Activated CD4-positive, alpha-beta T cell treated with anti-CD3 and anti-CD28 coated beads, Interleukin-2, amount 50 U/mL, for 4 hours (primary cell): ENCODE measurements around the gene CCHCR1.

Experiments
- DNase-seq, 2 experiments: peaks; one replicate each; pipeline ENCODE4 v3.0.0-alpha.2; 2020

CCHCR1 gene

DNA sequence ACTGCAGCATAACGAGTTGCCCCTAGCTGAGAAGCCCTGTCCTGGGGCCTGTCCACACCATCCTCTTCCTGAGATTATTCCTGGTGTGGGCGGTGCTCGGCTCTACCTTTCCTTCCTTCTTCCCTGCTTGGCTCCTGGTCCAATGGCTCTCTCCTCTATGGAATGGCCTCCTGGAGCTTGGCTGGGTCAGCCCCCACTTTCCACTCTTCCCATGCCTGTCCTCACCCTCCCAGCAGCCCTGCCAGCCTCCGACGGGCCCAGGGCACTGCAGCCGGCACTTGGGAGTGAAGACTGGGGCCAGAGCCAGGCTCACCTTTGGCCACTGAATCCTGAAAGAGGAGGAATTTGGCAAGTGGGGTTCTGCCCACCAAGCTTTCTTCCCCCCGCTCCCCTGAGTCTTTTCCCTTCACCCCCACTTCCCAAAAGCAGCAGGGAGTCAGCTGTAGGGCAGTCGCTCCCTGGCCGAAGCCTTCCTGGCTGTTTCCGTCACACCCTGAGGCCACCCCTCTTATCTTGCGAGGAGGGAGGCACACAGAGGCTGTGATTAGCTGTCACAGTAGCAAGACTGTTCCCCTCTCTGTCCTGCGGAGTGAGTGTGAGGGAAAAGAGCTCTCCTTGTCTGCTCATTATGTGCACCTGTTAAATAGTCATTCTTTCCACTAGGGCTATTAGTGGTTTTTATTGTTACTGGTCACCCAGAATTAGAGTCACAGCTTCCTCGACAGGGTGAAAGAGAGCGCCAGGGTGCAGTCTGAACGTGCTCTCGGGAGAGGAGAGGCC is 31.0 kb downstream of the CCHCR1 start:
- no peak for DNase-seq

DNA sequence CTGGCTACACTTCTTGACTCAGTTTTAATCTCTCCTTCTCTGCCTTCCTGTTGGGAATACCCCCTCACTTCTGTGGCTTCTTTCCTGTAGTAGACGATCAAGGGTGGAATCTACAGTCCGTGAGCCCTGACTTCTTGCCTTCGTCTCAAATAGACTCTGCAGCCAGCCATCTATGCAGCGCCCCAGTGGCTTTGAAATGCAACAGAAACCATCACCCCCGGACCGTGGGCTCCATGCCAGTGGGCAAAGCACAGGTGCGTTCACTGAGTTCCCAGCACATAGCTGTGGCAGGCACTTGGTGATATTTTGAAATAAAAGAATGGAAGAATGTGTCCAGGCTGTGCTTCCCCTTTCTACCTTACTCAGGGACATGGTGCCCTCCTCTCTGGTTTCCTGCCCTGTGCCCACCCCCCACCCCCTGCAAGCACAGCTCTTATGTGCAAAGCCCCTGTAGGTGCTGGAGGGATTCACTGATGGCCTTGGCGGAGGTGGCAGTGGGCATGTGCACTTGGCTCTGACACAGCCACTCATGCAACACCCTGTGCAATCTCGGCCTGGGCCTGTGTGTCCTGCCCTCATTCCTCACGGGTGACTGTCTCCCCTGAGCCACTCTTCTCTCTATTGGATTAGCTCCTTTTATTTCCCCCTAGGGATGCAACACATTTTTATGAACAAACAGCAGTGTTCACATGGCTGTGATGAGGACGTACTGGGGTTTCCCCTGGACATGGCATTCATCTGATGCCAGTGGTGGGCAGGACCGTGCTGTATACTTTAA is 31.8 kb downstream of the CCHCR1 start:
- no peak for DNase-seq

DNA sequence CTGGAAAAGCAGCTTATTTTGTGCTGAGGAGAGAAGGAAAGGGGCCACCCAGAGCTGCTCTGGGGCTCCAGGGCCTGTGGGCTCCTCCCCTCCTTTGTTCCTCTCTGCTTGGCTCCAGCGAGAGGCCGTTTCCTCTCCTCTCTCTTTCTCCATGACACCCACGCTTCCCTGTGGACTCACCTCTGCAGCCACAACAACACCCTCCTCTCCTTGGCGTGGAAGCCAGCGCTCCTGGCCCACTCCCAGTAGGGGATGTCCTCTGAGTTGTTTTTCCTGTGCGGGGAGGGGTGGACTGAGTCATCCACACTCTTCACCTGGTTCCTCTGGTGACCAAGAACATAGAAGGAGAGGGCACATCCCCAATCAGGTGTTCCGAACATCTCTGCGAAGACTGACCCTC is 32.4 kb downstream of the CCHCR1 start:
- DNase-seq = no peak

DNA sequence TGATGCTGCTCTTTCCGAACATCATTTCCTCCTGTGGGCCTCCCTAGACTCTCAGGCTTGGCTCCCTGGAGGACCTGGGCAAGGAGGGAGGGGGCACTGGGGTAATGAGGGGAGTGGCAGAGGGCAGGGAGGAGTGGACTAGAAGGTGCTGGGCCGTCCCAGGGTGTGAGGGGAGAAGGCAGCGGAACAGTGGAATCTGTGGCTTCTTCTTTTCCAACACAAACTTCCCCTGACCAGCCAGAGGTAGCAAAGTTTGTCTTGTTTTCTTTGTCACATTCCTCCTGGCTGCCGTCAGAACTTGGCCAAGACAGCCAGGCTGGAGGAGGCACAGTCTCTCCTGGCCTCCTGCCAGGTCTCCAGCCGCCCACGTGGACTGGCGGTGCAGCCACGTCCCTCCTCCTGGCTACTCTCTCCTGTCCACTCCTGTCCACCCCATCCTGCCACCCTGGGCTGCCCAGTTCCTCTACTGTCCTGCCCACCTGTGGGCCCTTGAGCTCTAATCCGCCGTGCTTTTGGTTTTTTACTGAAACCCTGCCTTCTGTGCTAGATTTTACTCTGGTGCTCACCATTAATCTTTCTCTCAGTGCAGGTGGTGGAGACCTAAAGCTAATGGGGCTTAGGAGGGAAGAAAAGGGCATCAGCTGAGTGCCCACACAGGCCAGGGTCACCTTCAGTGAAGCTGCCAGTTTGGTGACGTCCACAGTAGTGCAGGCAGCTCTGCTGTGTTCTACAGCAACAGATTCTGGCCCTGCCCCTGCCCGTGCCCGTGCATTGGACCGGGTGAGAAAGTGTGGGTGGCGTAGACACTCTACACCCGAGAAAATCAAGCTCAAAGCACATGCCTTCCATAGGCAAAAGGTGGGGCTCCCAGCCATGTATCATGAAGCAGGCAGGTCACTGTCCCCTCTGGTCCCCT is 34.6 kb downstream of the CCHCR1 start:
- no peak for DNase-seq

DNA sequence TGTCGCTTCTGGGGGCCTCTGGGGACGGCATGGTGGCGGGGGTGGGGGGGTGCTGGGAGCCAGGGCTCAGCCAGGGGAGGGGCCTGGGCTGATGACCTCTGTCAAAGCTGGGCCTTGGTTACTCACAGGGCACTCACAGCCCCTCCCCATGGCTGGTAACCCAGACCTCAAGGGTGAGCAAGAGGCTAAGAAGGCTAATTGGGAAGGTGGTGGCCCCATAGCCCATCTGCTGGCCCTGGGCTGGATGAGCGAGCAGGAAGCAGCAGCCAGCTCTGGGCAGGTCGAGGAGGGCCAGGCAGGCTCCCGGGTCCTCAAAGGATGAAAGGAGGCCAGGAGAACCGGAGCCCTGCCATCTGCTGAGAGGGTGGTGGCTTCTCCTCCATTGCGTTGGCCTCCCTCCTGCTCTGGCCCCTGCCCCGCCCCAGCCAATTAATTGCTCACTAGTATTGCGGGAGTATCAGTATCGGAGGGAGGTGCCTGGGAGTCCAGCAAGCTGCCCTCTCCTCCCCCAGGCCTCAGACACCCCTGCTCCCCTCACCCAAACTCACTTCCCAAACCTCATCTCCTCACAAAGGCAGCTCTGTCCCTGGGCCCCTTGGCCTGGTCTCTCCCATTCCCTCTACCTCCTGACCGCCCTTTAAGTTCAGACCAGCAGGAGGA is 36.3 kb downstream of the CCHCR1 start:
- no peak for DNase-seq

DNA sequence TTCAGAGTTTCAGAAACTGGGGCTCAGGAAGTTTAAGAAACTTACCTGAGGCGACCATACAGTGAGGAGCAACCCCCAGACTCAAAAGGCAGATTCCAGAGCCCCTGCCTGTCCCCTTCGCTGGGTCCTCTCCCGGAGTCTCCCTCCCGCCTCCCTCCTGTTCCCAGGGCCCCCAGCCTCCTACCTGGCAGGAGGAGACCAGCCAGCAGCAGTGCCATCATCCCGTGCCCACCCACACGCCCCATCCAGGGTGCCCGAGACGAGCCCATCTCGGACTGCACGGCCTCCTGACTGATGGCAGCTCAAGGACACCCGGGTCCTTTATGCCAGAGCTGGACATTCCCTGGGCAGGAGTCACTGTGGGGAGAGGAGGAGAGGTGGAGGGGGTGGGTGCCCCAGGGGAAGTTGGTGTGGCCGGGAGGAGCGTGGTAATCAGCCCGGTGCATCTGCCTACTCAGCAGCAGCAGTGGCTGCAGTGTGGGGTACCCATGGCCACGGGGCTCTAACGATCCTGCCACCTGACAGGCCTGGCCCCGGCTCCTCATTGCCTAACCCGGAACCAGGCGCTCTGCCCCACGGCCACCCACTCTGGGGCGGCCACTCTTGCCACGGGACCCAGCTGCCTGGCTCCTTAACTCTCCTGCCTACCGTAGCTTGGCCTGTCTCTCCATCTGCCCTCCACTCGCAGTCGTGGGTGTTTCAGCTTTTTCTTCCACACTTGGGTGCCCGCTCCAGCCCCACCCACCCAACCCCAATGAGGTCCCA is 37.3 kb downstream of the CCHCR1 start, which contains the start of gene CDSN:
Gene CDSN, minus strand, starts transcription at position 296 of the 765 bp plus-strand sequence. Its CDS starts 27 bp downstream, at position 269.
- no peak for DNase-seq

DNA sequence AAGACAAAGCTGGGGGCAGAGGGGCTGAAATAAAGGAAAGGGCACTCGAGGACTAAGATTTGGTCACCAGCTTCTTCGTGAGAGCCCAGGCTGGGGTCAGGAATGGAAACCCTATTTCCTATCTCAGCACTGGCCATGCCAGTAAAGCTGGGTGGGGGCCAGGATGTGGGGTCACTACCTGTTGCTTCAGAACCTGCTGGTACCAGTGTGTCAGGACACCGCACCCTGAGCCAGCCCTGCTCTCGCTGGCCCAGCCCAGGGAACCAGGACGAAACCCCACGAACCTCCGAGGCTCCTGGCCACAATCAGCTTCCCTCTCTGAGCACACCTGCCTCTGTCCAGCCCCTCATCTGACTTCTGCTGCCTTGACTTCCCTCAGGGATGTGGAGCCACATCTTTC is 39.4 kb downstream of the CCHCR1 start:
- no peak for DNase-seq

DNA sequence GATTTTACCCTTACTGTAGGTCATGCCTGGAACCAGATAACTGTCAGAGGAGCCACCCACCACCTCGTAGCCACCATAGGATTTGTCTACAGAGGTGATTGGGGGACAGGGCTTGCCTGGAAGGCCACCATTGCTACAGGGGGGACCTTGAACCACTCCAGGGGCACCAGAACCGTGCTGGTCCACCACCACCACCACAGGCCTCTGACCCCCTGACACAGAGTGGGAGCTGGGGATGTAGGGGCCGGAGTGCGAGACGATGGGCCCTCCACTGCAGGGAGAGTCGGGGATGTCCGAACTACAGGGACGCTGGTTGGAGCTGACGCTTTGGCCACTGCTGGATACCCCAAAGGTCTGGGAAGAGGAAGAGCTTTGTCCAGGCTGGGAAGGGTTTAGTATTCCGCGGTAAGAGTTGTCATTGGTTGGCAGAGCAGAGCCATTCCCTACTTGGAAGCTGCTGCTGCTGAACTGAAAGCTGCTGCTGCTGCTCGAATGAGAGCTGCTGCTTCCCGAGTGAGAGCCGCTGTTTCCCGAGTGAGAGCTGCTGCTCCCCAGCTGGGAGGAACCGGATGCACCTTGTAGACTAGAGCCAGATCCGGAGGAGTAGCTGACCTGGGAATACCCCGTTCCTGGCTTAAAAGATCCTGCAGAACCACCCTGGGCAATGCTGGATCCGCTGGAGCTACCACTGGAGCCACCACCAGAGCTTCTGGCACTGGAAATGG is 40.8 kb downstream of the CCHCR1 start:
- DNase-seq = no peak

DNA sequence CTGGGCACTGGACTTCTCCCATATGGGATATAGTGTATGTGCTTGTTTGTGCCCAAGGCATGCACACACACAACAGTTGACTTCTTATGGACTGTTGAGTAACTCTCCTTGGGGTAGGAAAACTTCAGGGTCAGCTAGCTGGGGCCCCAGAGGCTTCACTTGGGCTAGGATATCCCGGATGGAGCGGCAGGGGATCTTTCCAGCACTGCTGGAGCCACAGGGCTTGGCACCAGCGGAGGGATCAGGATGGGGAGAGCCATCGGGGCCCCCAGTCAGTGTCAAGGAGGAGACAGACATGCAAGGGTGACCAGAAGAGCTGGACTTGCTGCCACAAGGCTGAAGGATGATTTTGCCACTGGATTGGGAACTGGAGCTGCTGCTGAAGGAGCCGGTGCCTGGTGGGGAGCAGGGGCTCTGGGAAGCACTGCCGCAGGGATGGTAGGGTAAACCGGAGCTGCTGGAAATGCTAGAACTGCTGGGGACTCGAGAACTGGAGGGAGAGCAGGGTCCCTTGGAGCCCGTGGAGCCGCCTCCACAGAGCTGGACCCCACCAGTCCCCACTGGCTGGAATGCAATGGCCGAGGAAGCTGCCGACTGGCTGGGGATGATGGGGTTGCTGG is 41.6 kb downstream of the CCHCR1 start:
- DNase-seq = no peak

DNA sequence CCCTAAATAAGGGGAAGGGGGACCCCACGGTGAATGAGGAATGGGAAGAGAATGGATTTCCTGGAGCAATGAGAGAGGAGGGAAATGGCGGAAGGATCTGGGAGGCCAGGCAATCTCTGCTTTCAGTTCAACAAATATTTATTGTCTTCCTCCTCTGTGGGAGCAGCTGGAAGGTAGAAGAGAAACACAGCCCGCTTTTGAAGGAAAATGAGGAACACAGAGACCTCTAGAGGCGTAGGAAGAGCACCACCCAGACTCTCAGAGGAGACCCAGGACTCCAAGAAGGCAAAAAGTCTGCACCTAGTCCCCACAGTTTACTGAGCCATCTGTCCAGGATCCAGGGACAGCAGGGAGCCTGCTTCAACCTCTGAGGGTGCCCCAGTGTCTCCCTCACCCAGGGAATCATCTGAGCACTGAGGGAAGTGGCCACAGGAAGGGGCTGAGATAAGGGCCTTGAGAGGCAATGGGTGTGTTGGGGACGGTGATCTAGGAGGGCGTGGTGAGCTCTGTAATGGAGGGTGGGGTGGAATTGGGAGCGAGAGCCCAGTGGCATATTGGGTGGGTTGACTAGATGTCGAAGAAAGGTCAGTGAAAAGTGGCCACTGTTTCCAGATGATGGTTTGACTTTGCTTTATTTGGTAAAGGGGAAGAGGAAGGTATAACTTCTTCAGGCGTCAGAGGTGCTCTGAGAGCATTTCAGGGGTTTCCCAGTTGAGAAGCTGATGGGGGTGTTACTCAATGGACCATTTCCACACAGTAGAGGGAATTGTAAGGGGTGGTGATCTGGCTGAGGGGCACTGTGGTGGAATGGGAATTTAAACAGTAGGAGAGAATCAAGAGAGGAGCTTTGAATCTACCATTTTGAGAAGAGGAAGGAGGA is 42.4 kb downstream of the CCHCR1 start:
- no peak for DNase-seq

DNA sequence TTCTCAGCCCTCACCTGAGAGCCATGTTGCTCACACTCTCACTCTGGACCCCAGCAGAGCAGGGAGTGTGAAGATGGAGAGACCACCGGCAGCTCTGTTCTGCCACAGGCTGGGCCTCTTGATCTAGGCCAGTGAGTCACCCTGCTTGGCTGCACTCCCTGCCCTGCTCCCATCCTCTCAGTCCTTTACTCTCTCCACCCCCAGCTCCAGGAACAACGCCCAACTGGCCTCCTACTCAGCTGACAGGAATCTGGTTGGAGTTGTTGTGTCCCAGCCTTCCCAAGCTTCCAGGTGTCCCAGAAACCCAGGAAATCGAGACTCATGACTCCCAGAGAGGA is 43.1 kb downstream of the CCHCR1 start, which contains the start of gene PSORS1C1:
Gene PSORS1C1, plus strand, starts transcription at position 260 of the 338 bp plus-strand sequence. CDS start 14,833 bp downstream, outside the sequence.
- DNase-seq = no peak

DNA sequence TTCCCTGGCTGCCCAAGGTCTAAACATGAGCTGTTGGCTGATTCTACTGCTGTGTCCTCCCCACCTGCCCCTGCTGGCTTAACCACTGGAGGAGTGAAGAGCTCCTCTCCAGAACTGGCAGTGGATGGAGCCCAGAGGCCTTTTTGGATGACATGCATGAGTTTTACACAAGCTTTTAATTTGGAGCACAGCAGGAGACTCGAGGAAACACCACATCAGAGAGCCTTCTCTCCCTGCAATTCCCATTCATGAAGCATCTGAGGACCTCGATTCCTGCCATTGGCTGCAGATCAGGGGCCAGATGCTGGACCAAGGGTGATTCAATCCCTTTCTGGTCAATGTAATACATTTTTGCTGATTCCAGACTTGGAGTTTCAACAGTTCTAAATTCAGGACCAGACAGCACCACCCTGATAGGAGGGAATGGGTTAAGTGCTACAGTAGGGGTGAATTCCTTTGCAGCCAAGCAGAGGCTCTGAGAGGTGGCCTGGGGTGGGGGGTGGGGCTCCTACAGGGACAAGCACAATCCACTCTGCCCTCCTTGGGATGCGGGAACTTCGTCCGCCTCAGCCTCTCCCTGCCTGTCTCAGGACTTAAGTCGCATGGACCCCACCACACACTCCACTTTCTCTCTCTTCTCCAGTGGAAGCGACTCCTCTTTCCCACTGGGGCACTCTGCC is 43.6 kb downstream of the CCHCR1 start:
- no peak for DNase-seq

DNA sequence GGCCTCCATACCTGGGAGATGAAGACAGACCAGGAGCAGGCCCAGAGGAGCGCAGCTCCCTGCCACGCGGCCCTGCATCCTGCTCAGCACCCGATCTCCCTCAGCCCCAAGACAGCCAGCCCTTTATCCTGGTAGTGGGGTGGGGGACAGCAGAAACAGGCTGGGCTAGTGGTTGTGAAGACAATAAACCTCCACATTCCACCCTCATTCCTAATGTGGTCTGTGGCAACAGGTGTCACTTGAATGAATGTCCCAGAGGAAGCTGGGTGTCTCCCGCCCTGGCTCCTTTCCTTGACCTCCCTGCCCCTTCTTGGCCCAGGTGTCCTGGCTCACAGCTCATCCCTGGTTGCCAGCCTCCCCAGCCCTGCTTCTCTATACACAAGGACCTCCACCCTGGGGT is 45.1 kb downstream of the CCHCR1 start, which contains the start of gene C6orf15:
Gene C6orf15, minus strand, starts transcription at position 98 of the 400 bp plus-strand sequence. Its CDS starts 20 bp downstream, at position 78.
- DNase-seq = no peak

DNA sequence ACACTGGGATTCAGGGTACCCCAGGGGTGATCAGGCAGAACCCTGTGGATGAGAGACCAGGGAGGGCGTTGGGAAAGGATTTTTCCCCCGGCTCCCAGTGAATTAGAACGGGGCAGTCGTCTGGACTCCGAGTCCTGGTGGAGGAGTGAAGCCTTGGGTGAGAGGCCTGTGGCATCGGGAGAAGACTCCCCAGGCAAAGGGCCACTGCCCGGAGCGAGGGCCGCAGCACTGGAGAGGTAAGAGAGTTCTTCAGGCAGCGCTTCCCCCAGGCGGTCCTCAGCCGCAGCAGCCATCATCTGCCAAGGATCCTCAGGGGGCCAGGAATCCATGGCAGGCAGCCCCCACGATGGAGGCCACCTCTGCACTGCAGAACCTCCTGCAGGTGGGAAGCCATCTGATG is 45.9 kb downstream of the CCHCR1 start:
- no peak for DNase-seq

DNA sequence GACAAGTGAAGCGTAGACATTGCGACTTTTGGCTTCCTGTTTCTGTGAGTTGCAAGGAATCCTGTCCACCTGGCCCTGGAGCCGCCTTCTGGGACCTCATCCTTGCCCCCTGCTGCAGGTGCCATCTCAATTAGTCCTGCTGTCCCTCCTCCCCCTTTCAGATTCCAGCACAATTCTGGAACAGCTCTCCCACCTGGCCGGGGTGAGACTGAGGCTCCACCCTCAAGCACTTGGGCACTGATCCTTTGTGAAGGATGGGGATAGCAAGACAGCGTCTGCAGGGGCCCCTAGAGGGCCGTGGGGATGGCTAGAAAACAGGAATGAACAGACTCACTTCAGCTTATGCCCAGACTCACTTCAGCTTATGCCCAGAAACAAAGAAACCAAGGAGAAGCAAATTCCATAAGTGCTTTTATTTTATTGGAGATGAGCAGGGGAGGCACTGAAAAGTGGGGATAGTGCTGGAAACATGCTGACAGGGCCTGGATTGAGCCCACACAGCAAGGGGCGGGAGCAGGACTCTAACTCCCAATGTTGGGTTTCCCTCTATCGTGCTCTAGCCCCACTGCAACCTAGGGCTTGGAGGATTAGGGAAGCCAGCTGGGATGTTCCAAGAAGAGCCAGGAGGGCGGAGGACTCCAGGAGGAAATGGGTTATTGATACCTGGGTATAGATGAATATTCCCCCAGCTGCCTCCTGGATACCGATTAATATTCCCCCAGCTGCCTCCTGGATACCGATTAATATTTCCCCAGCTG is 46.6 kb downstream of the CCHCR1 start:
- no peak for DNase-seq

DNA sequence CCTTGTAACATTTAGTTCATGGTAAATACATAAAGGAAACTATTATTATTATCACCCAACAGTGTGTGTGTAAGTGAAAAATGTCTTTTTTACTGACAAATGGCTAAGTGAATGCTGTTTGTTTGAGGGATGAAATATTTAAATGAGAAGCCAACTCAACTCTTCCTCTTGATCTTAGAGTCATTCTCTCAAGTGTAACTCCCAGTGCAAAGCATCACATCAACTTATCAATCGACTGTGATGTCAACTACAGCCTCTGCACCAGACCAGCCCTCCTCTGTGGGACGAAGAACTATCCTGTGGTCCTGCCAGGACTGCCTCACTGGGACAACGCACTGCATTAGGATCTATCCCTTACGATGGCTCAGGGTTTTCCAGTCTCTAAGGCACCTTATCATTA is 50.5 kb downstream of the CCHCR1 start:
- DNase-seq = no peak

DNA sequence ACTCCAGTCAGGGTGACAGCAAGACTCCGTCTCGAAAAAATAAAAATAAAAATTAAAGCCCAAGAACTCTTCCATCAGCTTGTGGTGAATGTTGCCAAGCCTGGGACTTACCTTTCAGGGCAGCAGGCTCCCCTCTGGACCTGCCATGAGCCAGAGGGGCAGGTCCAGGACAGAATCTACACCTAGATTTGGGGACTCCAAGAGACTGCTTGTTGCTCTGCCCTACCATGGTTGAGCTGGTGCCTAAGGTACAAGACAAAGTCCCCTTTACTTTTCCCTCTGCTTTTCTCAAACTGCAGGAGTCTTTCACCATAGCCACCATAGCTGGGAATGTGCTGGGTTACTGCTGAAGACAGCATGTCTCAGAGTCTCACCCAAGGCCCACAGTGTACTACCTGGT is 54.5 kb downstream of the CCHCR1 start:
- DNase-seq = no peak

DNA sequence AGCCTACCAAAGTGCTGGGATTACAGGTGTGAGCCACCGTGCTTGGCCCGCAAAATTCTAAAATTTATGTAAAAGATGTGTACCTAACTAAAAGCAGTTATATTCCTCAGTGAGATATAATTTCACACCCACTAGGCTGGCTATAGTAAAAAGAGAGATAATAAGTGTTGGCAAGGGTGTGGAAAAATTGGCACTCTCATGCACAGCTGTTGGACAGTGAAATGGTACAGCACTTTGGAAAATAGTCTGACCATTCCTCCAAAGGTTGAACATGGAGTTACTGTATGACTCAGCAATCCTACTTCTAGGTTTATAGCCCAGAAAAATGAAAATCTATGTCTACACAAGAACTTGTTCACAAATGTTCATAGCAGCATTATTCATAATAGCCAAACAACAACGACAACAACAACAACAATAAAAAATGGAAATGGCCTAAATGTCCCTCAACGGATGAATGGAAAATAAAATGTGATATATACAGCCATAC is 59.1 kb downstream of the CCHCR1 start:
- DNase-seq = no peak
